ENCODE data around the gene NINJ1.

DNA sequence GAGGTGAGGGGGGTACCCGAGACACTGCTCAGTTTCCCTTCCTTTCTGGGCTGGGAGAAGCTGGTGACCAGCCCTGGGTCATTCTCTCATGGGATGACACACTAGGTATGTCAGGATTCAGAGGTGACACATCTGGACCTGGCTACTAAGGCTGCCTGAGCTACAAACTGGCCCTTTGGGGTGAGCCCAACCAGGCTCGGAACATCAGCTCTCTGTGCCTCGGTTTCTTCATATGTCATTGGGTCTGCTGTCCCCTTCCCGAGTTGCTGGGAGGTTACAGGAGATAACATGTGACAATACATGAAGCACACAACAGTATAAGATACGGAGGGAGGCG is 26.3 kb downstream of the NINJ1 start:
- TF ChIP-seq CTCF (IDR thresholded peaks at IDR 0.05 in 4 of 5, conservative IDR thresholded peaks at IDR 0.05 in 1 of 5): no peak
- TF ChIP-seq POLR2A (IDR thresholded peaks at IDR 0.05): no peak
